SJSA1 (cell line): ENCODE measurements around the gene GLIPR2. TPM values are rescaled to one million over a fixed set of nuclear protein-coding genes. Genes with fewer than 3 reads are reported as not detected.

ENCODE experiments used
- total RNA-seq: library from RNA; depleted of rRNA; stranded (reverse); fragments of >200 nt; shearing (Covaris generic); gene quantifications from 2 replicates; pipeline ENCODE4 v1.2.3, GENCODE V29; 2014; rRNA removed

GLIPR2 gene
- total RNA-seq, 1 experiment from 2014 or later: 37.3 TPM

Other genes starting within 250 kb of the GLIPR2 start
- gene HRCT1, start 230.5 kb upstream of the GLIPR2 start, total RNA-seq: 0.63 TPM in 1 of 2 replicates, not detected in the other
- gene SPAAR, start 227.2 kb upstream of the GLIPR2 start, total RNA-seq: not detected in 2 replicates
- gene OR2S2, start 178.6 kb upstream of the GLIPR2 start, total RNA-seq: not detected in 2 replicates
- 10.2 and 13.9 TPM in 2 replicates for gene RECK, start 99.8 kb upstream of the GLIPR2 start, total RNA-seq
- 0.61 and 1.3 TPM in 2 replicates for gene CCIN, start 32.7 kb downstream of the GLIPR2 start, total RNA-seq
- gene CLTA, start 54.2 kb downstream of the GLIPR2 start, total RNA-seq: 248 and 301 TPM in 2 replicates
- gene GNE, start 121.7 kb downstream of the GLIPR2 start, total RNA-seq: 12.2 and 15.1 TPM in 2 replicates